ENCODE results near the gene HSPA4L. TPM values are rescaled to one million over a fixed set of nuclear protein-coding genes. Genes with fewer than 3 reads are reported as not detected.

HSPA4L gene
- total RNA-seq, 1 donor from 2014 or later = 3.0 TPM

- Histone ChIP-seq H3K27me3 (ENCODE audit: low read depth) (no peaks in the 10 kb centered on the region), H3K4me1 (peaks cover 13% of the 10 kb centered on the region), H3K9me3 (no peaks in the 10 kb centered on the region), H3K36me3 (no peaks in the 10 kb centered on the region), H3K4me3 (peak overlapping the region; percentile 87), H3K27ac (no peak overlapping the region)
- no peak for TF ChIP-seq CTCF (IDR thresholded peaks at IDR 0.05)
- DNase-seq (no peak), ATAC-seq (no peak)
- intact Hi-C loops (cut with DNase I) = no loop called here
These were observed 99.4 kb downstream of the HSPA4L start for GRCh38 chr4:127881563-127881864.

- no peak overlapping the region for H3K4me3 ChIP-seq
- H3K27me3 ChIP-seq (ENCODE audit: low read depth) = no peaks in the 10 kb centered on the region
- intact Hi-C loops (cut with DNase I) = no loop called here
- peaks cover 4% of the 10 kb centered on the region for H3K36me3 ChIP-seq
- DNase-seq (no peak), ATAC-seq (no peak)
- no peaks in the 10 kb centered on the region for H3K4me1 ChIP-seq
- H3K27ac ChIP-seq = no peak overlapping the region
- TF ChIP-seq CTCF (IDR thresholded peaks at IDR 0.05) = no peak
- no peaks in the 10 kb centered on the region for H3K9me3 ChIP-seq
These were observed 106.4 kb downstream of the HSPA4L start for GRCh38 chr4:127888559-127888958.

GRCh38 chr4:127889903-127890302 is 107.8 kb downstream of the HSPA4L start:
- H3K36me3 ChIP-seq = peaks cover 6% of the 10 kb centered on the region
- intact Hi-C loops (cut with DNase I) = no loop called here
- no peaks in the 10 kb centered on the region for H3K4me1 ChIP-seq
- no peak overlapping the region for H3K27ac ChIP-seq
- DNase-seq (no peak), ATAC-seq (no peak)
- H3K27me3 ChIP-seq (ENCODE audit: low read depth) = no peaks in the 10 kb centered on the region
- no peak for TF ChIP-seq CTCF (IDR thresholded peaks at IDR 0.05)
- no peak overlapping the region for H3K4me3 ChIP-seq
- H3K9me3 ChIP-seq = no peaks in the 10 kb centered on the region

Other genes with a start within 250 kb of the HSPA4L start
- gene INTU, start 149.4 kb upstream of the HSPA4L start, total RNA-seq = 11.1 TPM
- gene SLC25A31, start 51.9 kb upstream of the HSPA4L start, total RNA-seq = not detected
- gene PLK4, start 98.6 kb downstream of the HSPA4L start, total RNA-seq = 2.0 TPM
- gene MFSD8, start 182.9 kb downstream of the HSPA4L start, total RNA-seq = 20.9 TPM
- 12.6 TPM for gene ABHD18, start 183.1 kb downstream of the HSPA4L start, total RNA-seq